ENCODE data around the gene DNAJC27.

DNA sequence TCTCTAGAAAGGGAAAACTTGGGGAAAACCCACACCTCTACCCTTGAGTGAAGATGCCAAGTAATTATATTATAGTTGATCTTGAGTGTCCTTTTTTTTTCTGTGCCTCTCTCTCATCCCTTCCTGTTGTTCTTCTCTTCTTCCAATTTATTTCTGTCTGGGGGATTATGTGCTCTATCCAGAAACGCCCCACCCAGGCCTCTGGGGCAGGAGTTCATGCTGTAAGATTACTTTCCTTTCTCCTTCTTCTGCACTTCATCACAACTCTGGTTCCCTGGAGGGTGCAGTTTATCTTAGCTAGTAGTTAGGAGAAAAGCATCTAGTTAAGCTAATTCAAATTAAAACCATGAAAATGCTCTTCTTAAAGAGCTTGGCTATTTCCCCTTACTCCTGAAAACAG is 30.3 kb upstream of the DNAJC27 start:
- TF ChIP-seq, protein P1, sequence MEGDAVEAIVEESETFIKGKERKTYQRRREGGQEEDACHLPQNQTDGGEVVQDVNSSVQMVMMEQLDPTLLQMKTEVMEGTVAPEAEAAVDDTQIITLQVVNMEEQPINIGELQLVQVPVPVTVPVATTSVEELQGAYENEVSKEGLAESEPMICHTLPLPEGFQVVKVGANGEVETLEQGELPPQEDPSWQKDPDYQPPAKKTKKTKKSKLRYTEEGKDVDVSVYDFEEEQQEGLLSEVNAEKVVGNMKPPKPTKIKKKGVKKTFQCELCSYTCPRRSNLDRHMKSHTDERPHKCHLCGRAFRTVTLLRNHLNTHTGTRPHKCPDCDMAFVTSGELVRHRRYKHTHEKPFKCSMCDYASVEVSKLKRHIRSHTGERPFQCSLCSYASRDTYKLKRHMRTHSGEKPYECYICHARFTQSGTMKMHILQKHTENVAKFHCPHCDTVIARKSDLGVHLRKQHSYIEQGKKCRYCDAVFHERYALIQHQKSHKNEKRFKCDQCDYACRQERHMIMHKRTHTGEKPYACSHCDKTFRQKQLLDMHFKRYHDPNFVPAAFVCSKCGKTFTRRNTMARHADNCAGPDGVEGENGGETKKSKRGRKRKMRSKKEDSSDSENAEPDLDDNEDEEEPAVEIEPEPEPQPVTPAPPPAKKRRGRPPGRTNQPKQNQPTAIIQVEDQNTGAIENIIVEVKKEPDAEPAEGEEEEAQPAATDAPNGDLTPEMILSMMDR (IDR thresholded peaks at IDR 0.05): no peak
- no peak for TF ChIP-seq POLR2A (IDR thresholded peaks at IDR 0.05)
